Liver (tissue), 9 donors: ENCODE measurements around the gene RAD51B. TPM values are rescaled to one million over a fixed set of nuclear protein-coding genes. Genes with fewer than 3 reads are reported as not detected.

ENCODE experiments used
- DNase-seq: peaks from one replicate; pipeline ENCODE4 v3.0.0-alpha.2; 2017; ENCODE audit warnings: low spot score
- H3K27ac ChIP-seq, 2 donors: one replicate each; pipeline ENCODE4 v1.7.0; 2013; ENCODE audit warnings: inconsistent platforms in 2 of 2, low read length in 2 of 2, control low read depth in 1 of 2, low read depth in 1 of 2, mild to moderate bottlenecking in 1 of 2
- H3K27me3 ChIP-seq, 4 donors: one replicate each; pipeline versions ENCODE4 v1.6.1 to v1.7.0; 2013; ENCODE audit warnings: low read length in 3 of 4, inconsistent platforms in 1 of 4, mild to moderate bottlenecking in 1 of 4, moderate library complexity in 1 of 4; ENCODE audit not compliant: control insufficient read depth in 4 of 4, insufficient read depth in 4 of 4
- H3K36me3 ChIP-seq, 4 donors: one replicate each; pipeline versions ENCODE4 v1.6.1 to v1.7.0; 2013; ENCODE audit warnings: low read length in 3 of 4, mild to moderate bottlenecking in 3 of 4, low read depth in 1 of 4, moderate library complexity in 1 of 4; ENCODE audit not compliant: control insufficient read depth in 4 of 4, insufficient read depth in 3 of 4
- H3K4me1 ChIP-seq, 4 donors: one replicate each; pipeline versions ENCODE4 v1.6.1 to v1.7.0; 2013; ENCODE audit warnings: low read length in 3 of 4, mild to moderate bottlenecking in 3 of 4, moderate library complexity in 1 of 4; ENCODE audit not compliant: control insufficient read depth in 4 of 4, insufficient read depth in 4 of 4
- H3K4me3 ChIP-seq, 3 donors: one replicate each; pipeline versions ENCODE4 v1.6.1 to v1.7.0; 2013; ENCODE audit warnings: low read length in 3 of 3, control low read depth in 1 of 3, low read depth in 1 of 3, mild to moderate bottlenecking in 1 of 3
- H3K9ac ChIP-seq, 2 donors: one replicate each; pipeline ENCODE4 v1.7.0; 2013; ENCODE audit warnings: low read length in 2 of 2, mild to moderate bottlenecking in 2 of 2, moderate library complexity in 2 of 2, control low read depth in 1 of 2, low read depth in 1 of 2
- H3K9me3 ChIP-seq, 4 donors: one replicate each; pipeline versions ENCODE4 v1.6.1 to v1.7.0; 2013; ENCODE audit warnings: low read length in 3 of 4; ENCODE audit not compliant: control insufficient read depth in 4 of 4
- EGR1 ChIP-seq, 2 donors: IDR thresholded peaks; 2 replicates each; pipeline ENCODE4 v1.6.1; 2016 to 2018; ENCODE audit warnings: antibody characterized with exemption in 2 of 2, low read depth in 2 of 2
- FOXA1 ChIP-seq: IDR thresholded peaks from 2 replicates; pipeline ENCODE4 v1.6.1; 2016; ENCODE audit warnings: antibody characterized with exemption
- FOXA2 ChIP-seq: IDR thresholded peaks from 2 replicates; pipeline ENCODE4 v1.6.1; 2016; ENCODE audit warnings: antibody characterized with exemption
- GABPA ChIP-seq, 2 donors: IDR thresholded peaks in 1 of 2; conservative IDR thresholded peaks in 1 of 2; 2 replicates each; pipeline ENCODE4 v1.6.1; 2016; ENCODE audit warnings: antibody characterized with exemption in 2 of 2, mild to moderate bottlenecking in 1 of 2, moderate library complexity in 1 of 2
- HNF4A ChIP-seq, 2 donors: conservative IDR thresholded peaks; 2 replicates each; pipeline ENCODE4 v1.6.1; 2016; ENCODE audit warnings: antibody characterized with exemption in 2 of 2, mild to moderate bottlenecking in 2 of 2
- HNF4G ChIP-seq: IDR thresholded peaks from 2 replicates; pipeline ENCODE4 v1.6.1; 2016; ENCODE audit warnings: antibody characterized with exemption
- JUND ChIP-seq, 2 donors: IDR thresholded peaks; 2 replicates each; pipeline ENCODE4 v1.6.1; 2016; ENCODE audit warnings: antibody characterized with exemption in 2 of 2
- NR2F2 ChIP-seq: IDR thresholded peaks from 2 replicates; pipeline ENCODE4 v1.6.1; 2016; ENCODE audit warnings: antibody characterized with exemption
- RAD21 ChIP-seq, 2 donors: IDR thresholded peaks; 2 replicates each; pipeline ENCODE4 v1.6.1; 2016; ENCODE audit warnings: antibody characterized with exemption in 2 of 2, mild to moderate bottlenecking in 2 of 2
- REST ChIP-seq: IDR thresholded peaks from 2 replicates; pipeline ENCODE4 v1.6.1; 2016; ENCODE audit warnings: antibody characterized with exemption, mild to moderate bottlenecking
- RXRA ChIP-seq, 2 donors: IDR thresholded peaks; 2 replicates each; pipeline ENCODE4 v1.6.1; 2017 to 2018; ENCODE audit warnings: antibody characterized with exemption in 2 of 2, mild to moderate bottlenecking in 1 of 2
- SP1 ChIP-seq: IDR thresholded peaks from 2 replicates; pipeline ENCODE4 v1.6.1; 2018; ENCODE audit warnings: antibody characterized with exemption, mild to moderate bottlenecking
- TAF1 ChIP-seq: conservative IDR thresholded peaks from 2 replicates; pipeline ENCODE4 v1.6.1; 2016; ENCODE audit warnings: antibody characterized with exemption, mild to moderate bottlenecking
- YY1 ChIP-seq: IDR thresholded peaks from 2 replicates; pipeline ENCODE4 v1.6.1; 2016; ENCODE audit warnings: antibody characterized with exemption, mild to moderate bottlenecking
- WGBS: extraction: QIAGEN DNeasy Blood & Tissue Kit; methylation state at CpG from one replicate; pipeline ENCODE4 v1.1.7; 2013; 5-methylcytosine and 5-hydroxymethylcytosine counted together
- polyA plus RNA-seq, 2 donors: library from polyadenylated mRNA; stranded (reverse) in 1 of 2; unstranded in 1 of 2; fragments of 200-250 nt in 1 of 2; fragments of >200 nt in 1 of 2; fragmentation: Nextera tagmentation in 1 of 2; extraction: Ambion mirVana in 1 of 2; gene quantifications; one replicate each; pipeline versions ENCODE4 v1.2.1 to v1.2.3, GENCODE V29; 2013 to 2015
- total RNA-seq, 2 donors: library from RNA; depleted of rRNA; stranded (reverse); fragments of >200 nt; gene quantifications; one replicate each; pipeline ENCODE4 v1.2.3, GENCODE V29; 2014
- TF ChIP-seq, protein P1 (sequence below): fragments of 150-350 bp; IDR thresholded peaks from 2 replicates; pipeline ENCODE4 v1.5.1; 2017; ENCODE audit warnings: improper control_type of control experiment, low read depth, low read length; ENCODE audit not compliant: missing input control
- TF ChIP-seq, protein P2 (sequence below): IDR thresholded peaks from 2 replicates; pipeline ENCODE4 v1.6.1; 2016; ENCODE audit warnings: antibody characterized with exemption
- TF ChIP-seq, protein P3 (sequence below): IDR thresholded peaks from 2 replicates; pipeline ENCODE4 v1.6.1; 2016; ENCODE audit warnings: antibody characterized with exemption
- TF ChIP-seq, protein P4 (sequence below): IDR thresholded peaks from 2 replicates; pipeline ENCODE4 v1.6.1; 2016; ENCODE audit warnings: antibody characterized with exemption
- donor health status: healthy.
- donor health status: healthy.
- donor health status: healthy.
- donor health status: healthy.
- donor health status: healthy.

RAD51B gene
- total and polyA plus RNA-seq, 4 donors, result 0.81 to 12.9 (median 2.4) TPM

DNA sequence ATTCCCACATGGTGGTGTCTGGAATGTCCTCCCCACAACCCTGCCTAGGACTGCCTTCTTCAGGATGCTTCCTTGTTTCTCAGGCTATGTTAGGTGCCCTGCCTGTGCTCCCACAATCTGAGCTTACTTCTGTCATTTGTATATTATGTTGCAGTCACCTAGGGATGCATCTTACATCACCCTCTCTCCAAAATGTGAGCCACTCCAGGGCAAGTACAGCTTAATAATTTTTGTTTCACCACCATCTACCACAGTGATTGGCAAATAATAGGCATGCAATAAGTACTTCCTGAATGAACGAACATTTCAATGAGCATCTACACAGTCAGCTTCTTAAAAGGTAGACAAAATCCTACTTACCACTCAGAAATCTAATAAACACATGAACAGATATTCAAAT lies 40.8 kb upstream of the RAD51B start:
- WGBS, result 90% methylated on average over 1 of the region's 1 CpG
- H3K27me3 ChIP-seq, result no peaks in the 10 kb centered on the region
- no peaks in the 10 kb centered on the region for H3K9me3 ChIP-seq
- TF ChIP-seq REST (no peak), RAD21 (IDR thresholded peaks at IDR 0.05) (no peak), TAF1 (no peak), NR2F2 (no peak), HNF4A (conservative IDR thresholded peaks at IDR 0.05) (no peak), GABPA (IDR thresholded peaks at IDR 0.05 in 1 of 2, conservative IDR thresholded peaks at IDR 0.05 in 1 of 2) (no peak), JUND (IDR thresholded peaks at IDR 0.05) (no peak), RXRA (IDR thresholded peaks at IDR 0.05) (no peak), YY1 (no peak), FOXA2 (no peak), EGR1 (IDR thresholded peaks at IDR 0.05; ENCODE audit: low read depth in 2 of 2) (no peak), SP1 (no peak)
- TF ChIP-seq, protein P1, sequence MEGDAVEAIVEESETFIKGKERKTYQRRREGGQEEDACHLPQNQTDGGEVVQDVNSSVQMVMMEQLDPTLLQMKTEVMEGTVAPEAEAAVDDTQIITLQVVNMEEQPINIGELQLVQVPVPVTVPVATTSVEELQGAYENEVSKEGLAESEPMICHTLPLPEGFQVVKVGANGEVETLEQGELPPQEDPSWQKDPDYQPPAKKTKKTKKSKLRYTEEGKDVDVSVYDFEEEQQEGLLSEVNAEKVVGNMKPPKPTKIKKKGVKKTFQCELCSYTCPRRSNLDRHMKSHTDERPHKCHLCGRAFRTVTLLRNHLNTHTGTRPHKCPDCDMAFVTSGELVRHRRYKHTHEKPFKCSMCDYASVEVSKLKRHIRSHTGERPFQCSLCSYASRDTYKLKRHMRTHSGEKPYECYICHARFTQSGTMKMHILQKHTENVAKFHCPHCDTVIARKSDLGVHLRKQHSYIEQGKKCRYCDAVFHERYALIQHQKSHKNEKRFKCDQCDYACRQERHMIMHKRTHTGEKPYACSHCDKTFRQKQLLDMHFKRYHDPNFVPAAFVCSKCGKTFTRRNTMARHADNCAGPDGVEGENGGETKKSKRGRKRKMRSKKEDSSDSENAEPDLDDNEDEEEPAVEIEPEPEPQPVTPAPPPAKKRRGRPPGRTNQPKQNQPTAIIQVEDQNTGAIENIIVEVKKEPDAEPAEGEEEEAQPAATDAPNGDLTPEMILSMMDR, result no peak
- no peak overlapping the region for H3K4me3 ChIP-seq
- peaks cover 10 to 93% (median 61%) of the 10 kb centered on the region in 4 donors for H3K36me3 ChIP-seq
- no peak overlapping the region for H3K9ac ChIP-seq
- no peaks in the 10 kb centered on the region for H3K4me1 ChIP-seq
- H3K27ac ChIP-seq, result no peak overlapping the region
- DNase-seq, result no peak

- WGBS, result 37% methylated on average over 3 of the region's 3 CpGs
- peaks cover 13 to 91% (median 63%) of the 10 kb centered on the region in 4 donors for H3K36me3 ChIP-seq
- no peaks in the 10 kb centered on the region for H3K9me3 ChIP-seq
- no peaks in the 10 kb centered on the region for H3K27me3 ChIP-seq
- no peak overlapping the region for H3K4me3 ChIP-seq
- H3K4me1 ChIP-seq, result no peaks in the 10 kb centered on the region
- no peak for TF ChIP-seq HNF4A (conservative IDR thresholded peaks at IDR 0.05)
- TF ChIP-seq, protein P1, result no peak
- no peak for TF ChIP-seq JUND (IDR thresholded peaks at IDR 0.05)
- no peak for TF ChIP-seq NR2F2
- TF ChIP-seq, protein P2, sequence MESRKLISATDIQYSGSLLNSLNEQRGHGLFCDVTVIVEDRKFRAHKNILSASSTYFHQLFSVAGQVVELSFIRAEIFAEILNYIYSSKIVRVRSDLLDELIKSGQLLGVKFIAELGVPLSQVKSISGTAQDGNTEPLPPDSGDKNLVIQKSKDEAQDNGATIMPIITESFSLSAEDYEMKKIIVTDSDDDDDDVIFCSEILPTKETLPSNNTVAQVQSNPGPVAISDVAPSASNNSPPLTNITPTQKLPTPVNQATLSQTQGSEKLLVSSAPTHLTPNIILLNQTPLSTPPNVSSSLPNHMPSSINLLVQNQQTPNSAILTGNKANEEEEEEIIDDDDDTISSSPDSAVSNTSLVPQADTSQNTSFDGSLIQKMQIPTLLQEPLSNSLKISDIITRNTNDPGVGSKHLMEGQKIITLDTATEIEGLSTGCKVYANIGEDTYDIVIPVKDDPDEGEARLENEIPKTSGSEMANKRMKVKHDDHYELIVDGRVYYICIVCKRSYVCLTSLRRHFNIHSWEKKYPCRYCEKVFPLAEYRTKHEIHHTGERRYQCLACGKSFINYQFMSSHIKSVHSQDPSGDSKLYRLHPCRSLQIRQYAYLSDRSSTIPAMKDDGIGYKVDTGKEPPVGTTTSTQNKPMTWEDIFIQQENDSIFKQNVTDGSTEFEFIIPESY, result no peak
- TF ChIP-seq, protein P3, sequence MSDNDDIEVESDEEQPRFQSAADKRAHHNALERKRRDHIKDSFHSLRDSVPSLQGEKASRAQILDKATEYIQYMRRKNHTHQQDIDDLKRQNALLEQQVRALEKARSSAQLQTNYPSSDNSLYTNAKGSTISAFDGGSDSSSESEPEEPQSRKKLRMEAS, result no peak
- TF ChIP-seq GABPA (IDR thresholded peaks at IDR 0.05 in 1 of 2, conservative IDR thresholded peaks at IDR 0.05 in 1 of 2), result no peak
- TF ChIP-seq TAF1, result no peak
- no peak for TF ChIP-seq YY1
- no peak for TF ChIP-seq REST
- no peak for TF ChIP-seq HNF4G
- no peak for TF ChIP-seq RXRA (IDR thresholded peaks at IDR 0.05)
- TF ChIP-seq, protein P4, sequence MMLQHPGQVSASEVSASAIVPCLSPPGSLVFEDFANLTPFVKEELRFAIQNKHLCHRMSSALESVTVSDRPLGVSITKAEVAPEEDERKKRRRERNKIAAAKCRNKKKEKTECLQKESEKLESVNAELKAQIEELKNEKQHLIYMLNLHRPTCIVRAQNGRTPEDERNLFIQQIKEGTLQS, result no peak
- no peak for TF ChIP-seq FOXA2
- no peak for TF ChIP-seq EGR1 (IDR thresholded peaks at IDR 0.05; ENCODE audit: low read depth in 2 of 2)
- TF ChIP-seq RAD21 (IDR thresholded peaks at IDR 0.05), result no peak
- no peak for TF ChIP-seq FOXA1
- no peak for TF ChIP-seq SP1
- no peak for DNase-seq
- no peak overlapping the region for H3K27ac ChIP-seq
- no peak overlapping the region for H3K9ac ChIP-seq
Measured at GRCh38 chr14:67782090-67782489, 37.5 kb upstream of the RAD51B start.
